ENCODE results near the gene NIPA2. TPM values are rescaled to one million over a fixed set of nuclear protein-coding genes. Genes with fewer than 3 reads are reported as not detected.

Gene NIPA2
- total RNA-seq, 2 experiments from 2014 or later = 96.1 to 112 TPM

DNA sequence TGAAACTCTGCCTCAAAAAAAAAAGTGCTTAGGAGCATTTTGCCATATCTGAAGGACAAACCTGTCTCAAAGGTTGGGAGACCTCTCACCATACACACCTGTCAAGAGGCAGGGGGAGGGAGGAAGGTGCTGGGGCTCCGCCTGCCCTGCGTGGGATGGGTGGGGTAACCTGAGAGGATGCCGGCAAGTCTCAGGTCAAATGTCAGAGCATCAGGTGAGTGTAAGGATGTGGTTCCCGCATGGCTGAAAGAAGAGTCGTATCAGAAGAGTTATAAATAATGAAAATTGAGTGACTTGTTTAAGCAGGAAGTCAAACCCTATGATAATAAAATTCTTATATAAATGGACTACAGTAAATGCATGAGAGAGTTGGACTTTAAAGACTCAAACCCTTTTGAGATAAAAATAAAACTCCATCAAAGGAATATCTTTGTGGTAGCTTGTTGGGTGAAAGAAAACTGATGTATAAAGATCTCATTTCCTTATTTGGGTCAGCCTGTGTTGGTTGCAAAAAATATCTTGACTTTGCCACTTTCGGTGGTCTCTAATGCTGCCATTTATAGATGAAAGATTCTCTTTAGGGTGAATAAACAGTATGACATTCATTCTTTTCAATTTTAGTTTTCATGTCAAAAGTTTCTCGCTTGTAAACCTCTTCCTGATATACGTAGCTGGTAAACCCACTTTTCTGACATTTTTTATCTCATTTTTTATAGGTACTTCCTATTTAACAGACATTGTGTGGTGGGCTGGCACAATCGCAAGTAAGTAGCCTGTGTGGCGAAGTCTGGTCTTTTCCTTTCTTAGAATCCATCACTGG lies 28.2 kb upstream of the NIPA2 start:
- H2AFZ ChIP-seq (ENCODE audit: low read length) = no peak overlapping the region
- H3K79me2 ChIP-seq (ENCODE audit: insufficient read depth, low read depth, low read length) = peaks cover 71% of the 10 kb centered on the region
- H3K9me2 ChIP-seq (ENCODE audit: insufficient read depth, low read length) = no peaks in the 10 kb centered on the region
- H3K27ac ChIP-seq (ENCODE audit: low read depth, low read length, poor library complexity, severe bottlenecking) = peak overlapping the region; percentile 47
- peaks cover 6% of the 10 kb centered on the region; the same call in 1 of the 2 replicates for H4K20me1 ChIP-seq (ENCODE audit: insufficient read depth, low read length)
- H3K4me2 ChIP-seq (ENCODE audit: low read length) = peak overlapping the region; percentile 56
- H3K9me3 ChIP-seq (ENCODE audit: low read length) = no peaks in the 10 kb centered on the region
- no peak for TF ChIP-seq EZH2phosphoT487 (IDR thresholded peaks at IDR 0.05; ENCODE audit: borderline replicate concordance, low read depth, low read length)
- BruUV-seq (replicated peaks) = no TSS peak
- no peak overlapping the region for H3K4me3 ChIP-seq (ENCODE audit: low read depth, low read length, poor library complexity, severe bottlenecking)
- intact Hi-C loops (cut with micrococcal nuclease; ENCODE audit: unreplicated experiment) = no loop called here
- ChIA-PET POLR2A (interaction anchor here (0.6 to 1.8 kb wide), 3 partner anchors 9 to 24 kb away, joined by 3 to 9 read pairs (median 9); no protein-coding TSS in a partner anchor), CTCF (ENCODE audit: unreplicated experiment) (no interaction called here)
- H3K36me3 ChIP-seq (ENCODE audit: insufficient read depth, low read length) = peaks cover 81% of the 10 kb centered on the region
- no peak for DNase-seq (ENCODE audit: low spot score)
- H3K4me1 ChIP-seq (ENCODE audit: insufficient read depth, low read length, poor library complexity, severe bottlenecking) = peaks cover 22% of the 10 kb centered on the region

- H3K4me3 ChIP-seq (ENCODE audit: low read depth, low read length, poor library complexity, severe bottlenecking) = no peak overlapping the region
- peak overlapping the region; percentile 56; the same call in 1 of the 2 replicates for H3K4me2 ChIP-seq (ENCODE audit: low read length)
- H3K9me3 ChIP-seq (ENCODE audit: low read length) = no peaks in the 10 kb centered on the region
- POLR2A ChIA-PET = interaction anchor here (0.6 to 1.8 kb wide), 3 partner anchors 10 to 25 kb away, joined by 6 to 9 read pairs (median 7); no protein-coding TSS in a partner anchor
- H4K20me1 ChIP-seq (ENCODE audit: insufficient read depth, low read length) = peaks cover 6% of the 10 kb centered on the region; the same call in 1 of the 2 replicates
- no peak overlapping the region for H2AFZ ChIP-seq (ENCODE audit: low read length)
- DNase-seq (ENCODE audit: low spot score) = no peak
- TF ChIP-seq CTCF (conservative IDR thresholded peaks at IDR 0.05; ENCODE audit: low read length) (no peak), EZH2phosphoT487 (IDR thresholded peaks at IDR 0.05; ENCODE audit: borderline replicate concordance, low read depth, low read length) (no peak)
- no peaks in the 10 kb centered on the region for H3K9me2 ChIP-seq (ENCODE audit: insufficient read depth, low read length)
- H3K4me1 ChIP-seq (ENCODE audit: insufficient read depth, low read length, poor library complexity, severe bottlenecking) = peaks cover 22% of the 10 kb centered on the region
- H3K79me2 ChIP-seq (ENCODE audit: insufficient read depth, low read depth, low read length) = peaks cover 66% of the 10 kb centered on the region
- intact Hi-C loops (cut with micrococcal nuclease; ENCODE audit: unreplicated experiment) = no loop called here
- H3K27ac ChIP-seq (ENCODE audit: low read depth, low read length, poor library complexity, severe bottlenecking) = peak overlapping the region; percentile 47
- CTCF ChIA-PET (ENCODE audit: unreplicated experiment) = no interaction called here
- H3K36me3 ChIP-seq (ENCODE audit: insufficient read depth, low read length) = peaks cover 88% of the 10 kb centered on the region
- no TSS peak for BruUV-seq (replicated peaks)
These were observed 27.6 kb upstream of the NIPA2 start for GRCh38 chr15:22810853-22811338.

GRCh38 chr15:22811640-22812039 lies 26.8 kb upstream of the NIPA2 start:
- BruUV-seq (replicated peaks) = no TSS peak
- CTCF ChIA-PET (ENCODE audit: unreplicated experiment) = no interaction called here
- intact Hi-C loops (cut with micrococcal nuclease; ENCODE audit: unreplicated experiment) = no loop called here

More at GRCh38 chr15:22811640-22812039, 26.8 kb upstream of the NIPA2 start:
- no peak overlapping the region for H3K4me3 ChIP-seq (ENCODE audit: low read depth, low read length, poor library complexity, severe bottlenecking)
- peaks cover 58% of the 10 kb centered on the region for H3K79me2 ChIP-seq (ENCODE audit: insufficient read depth, low read depth, low read length)
- H3K4me2 ChIP-seq (ENCODE audit: low read length) = no peak overlapping the region
- no peak overlapping the region for H2AFZ ChIP-seq (ENCODE audit: low read length)
- H3K4me1 ChIP-seq (ENCODE audit: insufficient read depth, low read length, poor library complexity, severe bottlenecking) = peaks cover 22% of the 10 kb centered on the region
- POLR2A ChIA-PET = interaction anchor here (0.6 to 1.1 kb wide), 3 partner anchors 11 to 13 kb away, joined by 3 to 9 read pairs (median 6); no protein-coding TSS in a partner anchor
- H3K9me2 ChIP-seq (ENCODE audit: insufficient read depth, low read length) = no peaks in the 10 kb centered on the region
- TF ChIP-seq EZH2phosphoT487 (IDR thresholded peaks at IDR 0.05; ENCODE audit: borderline replicate concordance, low read depth, low read length) (no peak), CTCF (conservative IDR thresholded peaks at IDR 0.05; ENCODE audit: low read length) (peak; percentile 62)
- no peaks in the 10 kb centered on the region for H3K9me3 ChIP-seq (ENCODE audit: low read length)
- peaks cover 89% of the 10 kb centered on the region for H3K36me3 ChIP-seq (ENCODE audit: insufficient read depth, low read length)
- H4K20me1 ChIP-seq (ENCODE audit: insufficient read depth, low read length) = peaks cover 6% of the 10 kb centered on the region; the same call in 1 of the 2 replicates
- no peak overlapping the region for H3K27ac ChIP-seq (ENCODE audit: low read depth, low read length, poor library complexity, severe bottlenecking)
- DNase-seq (ENCODE audit: low spot score) = peak; percentile 27

Measured in OCI-LY7 (cell line).